WERI-Rb-1 (cell line): ENCODE data around the gene ACADVL.

Source experiments
- DNase-seq: peaks from one replicate; pipeline ENCODE4 v3.0.0-alpha.2; 2020
- H3K27ac ChIP-seq: fragments of 250-450 bp; sonication (Bioruptor Pico); 2 replicates; pipeline ENCODE4 v1.5.1; 2020; ENCODE audit warnings: mild to moderate bottlenecking, moderate library complexity
- H3K27me3 ChIP-seq: fragments of 250-450 bp; sonication (Bioruptor Pico); 2 replicates; pipeline ENCODE4 v1.5.1; 2021; ENCODE audit warnings: mild to moderate bottlenecking, low read depth, moderate library complexity; ENCODE audit not compliant: insufficient read depth, severe bottlenecking
- H3K36me3 ChIP-seq: fragments of 250-450 bp; sonication (Bioruptor Pico); 2 replicates; pipeline ENCODE4 v1.5.1; 2020; ENCODE audit warnings: mild to moderate bottlenecking, moderate library complexity
- H3K4me3 ChIP-seq: 2 replicates; pipeline ENCODE4 v1.5.1; 2011; ENCODE audit warnings: low read depth, mild to moderate bottlenecking, control low read depth, low read length
- H3K9me3 ChIP-seq: fragments of 250-450 bp; sonication (Bioruptor Pico); 2 replicates; pipeline ENCODE4 v1.5.1; 2021; ENCODE audit warnings: mild to moderate bottlenecking, moderate library complexity; ENCODE audit not compliant: severe bottlenecking
- CTCF ChIP-seq: IDR thresholded peaks from 2 replicates; pipeline ENCODE4 v1.5.1; 2011; ENCODE audit warnings: low read depth, mild to moderate bottlenecking, control low read depth, inconsistent platforms, low read length

ACADVL gene

GRCh38 chr17:7207120-7208001 is 12.4 kb upstream of the ACADVL start:
- peak overlapping the region; percentile 59 for H3K4me3 ChIP-seq
- peak overlapping the region; percentile 97 for H3K27ac ChIP-seq
- no peaks in the 10 kb centered on the region for H3K27me3 ChIP-seq
- no peak for TF ChIP-seq CTCF
- H3K9me3 ChIP-seq, result no peaks in the 10 kb centered on the region
- DNase-seq, result peak; percentile 53
- H3K36me3 ChIP-seq, result peaks cover 36% of the 10 kb centered on the region

GRCh38 chr17:7208027-7208571 is 11.6 kb upstream of the ACADVL start:
- peaks cover 28% of the 10 kb centered on the region for H3K36me3 ChIP-seq
- no peaks in the 10 kb centered on the region for H3K27me3 ChIP-seq
- peak; percentile 79 for DNase-seq
- H3K9me3 ChIP-seq, result no peaks in the 10 kb centered on the region
- peak overlapping the region; percentile 97 for H3K27ac ChIP-seq
- no peak for TF ChIP-seq CTCF
- peak overlapping the region; percentile 59 for H3K4me3 ChIP-seq

- peak; percentile 93 for DNase-seq
Observed at GRCh38 chr17:7208754-7209460, 10.8 kb upstream of the ACADVL start.

GRCh38 chr17:7211491-7212273 is 8.1 kb upstream of the ACADVL start:
- no peaks in the 10 kb centered on the region for H3K27me3 ChIP-seq
- no peak for DNase-seq
- peaks cover 9% of the 10 kb centered on the region for H3K36me3 ChIP-seq
- TF ChIP-seq CTCF, result no peak
- no peak overlapping the region for H3K4me3 ChIP-seq
- no peaks in the 10 kb centered on the region for H3K9me3 ChIP-seq
- H3K27ac ChIP-seq, result peak overlapping the region; percentile 51

More at GRCh38 chr17:7208754-7209460, 10.8 kb upstream of the ACADVL start:
- H3K4me3 ChIP-seq, result peak overlapping the region; percentile 59
- peaks cover 20% of the 10 kb centered on the region for H3K36me3 ChIP-seq
- no peaks in the 10 kb centered on the region for H3K9me3 ChIP-seq
- H3K27me3 ChIP-seq, result no peaks in the 10 kb centered on the region
- H3K27ac ChIP-seq, result peak overlapping the region; percentile 97
- no peak for TF ChIP-seq CTCF

GRCh38 chr17:7213895-7214299 is 5.8 kb upstream of the ACADVL start:
- no peaks in the 10 kb centered on the region for H3K9me3 ChIP-seq
- no peaks in the 10 kb centered on the region; the same call in 1 of the 2 replicates for H3K36me3 ChIP-seq
- peak; percentile 92 for DNase-seq
- TF ChIP-seq CTCF, result peak; percentile 70
- peak overlapping the region; percentile 24 for H3K4me3 ChIP-seq
- no peaks in the 10 kb centered on the region for H3K27me3 ChIP-seq
- peak overlapping the region; percentile 77 for H3K27ac ChIP-seq
